Measurements from ENCODE around the gene HHAT.

The HHAT gene

DNA sequence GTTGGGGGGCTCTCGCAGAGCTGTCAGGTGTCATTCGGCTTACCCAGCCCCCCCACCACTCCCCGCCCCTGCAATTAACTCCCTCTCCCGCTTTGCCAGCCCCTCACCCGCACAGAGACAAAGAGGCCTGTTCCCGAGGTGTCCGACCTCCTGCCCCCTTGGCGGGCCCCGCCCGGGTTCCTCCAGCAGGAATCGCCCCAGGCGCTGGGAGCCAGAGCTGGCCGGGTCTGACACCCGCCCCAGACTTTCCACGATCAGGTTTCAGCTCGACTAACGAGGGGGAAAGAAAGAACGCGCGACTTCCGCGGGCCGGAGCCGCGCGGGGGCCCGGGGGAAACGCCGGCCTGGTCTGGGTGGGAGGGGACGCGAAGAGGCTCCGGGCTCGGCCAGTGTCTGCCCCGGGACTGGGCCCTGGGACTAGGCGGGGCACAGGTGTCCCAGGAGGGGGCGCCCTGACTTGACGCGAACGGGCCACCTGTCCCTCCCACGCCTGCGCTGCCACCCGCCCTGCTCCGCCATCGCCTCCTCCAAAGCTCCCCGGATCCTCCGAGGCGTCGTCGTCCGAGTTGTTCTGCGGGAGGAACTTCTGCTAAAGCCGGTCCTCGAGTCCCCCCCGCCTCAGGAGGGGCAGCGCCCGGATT is 36.4 kb upstream of the HHAT start:
- in situ Hi-C loops (cut with HindIII; ENCODE audit: low sequenced_read_pairs): no loop called here
- DNase-seq (ENCODE audit: low read depth, low spot score): peak; percentile 30
- TF ChIP-seq CTCF (IDR thresholded peaks at IDR 0.05; ENCODE audit: low read depth, low read length): peak; percentile 30
- H3K4me3 ChIP-seq (ENCODE audit: low read depth, low read length): peak overlapping the region; percentile 21

DNA sequence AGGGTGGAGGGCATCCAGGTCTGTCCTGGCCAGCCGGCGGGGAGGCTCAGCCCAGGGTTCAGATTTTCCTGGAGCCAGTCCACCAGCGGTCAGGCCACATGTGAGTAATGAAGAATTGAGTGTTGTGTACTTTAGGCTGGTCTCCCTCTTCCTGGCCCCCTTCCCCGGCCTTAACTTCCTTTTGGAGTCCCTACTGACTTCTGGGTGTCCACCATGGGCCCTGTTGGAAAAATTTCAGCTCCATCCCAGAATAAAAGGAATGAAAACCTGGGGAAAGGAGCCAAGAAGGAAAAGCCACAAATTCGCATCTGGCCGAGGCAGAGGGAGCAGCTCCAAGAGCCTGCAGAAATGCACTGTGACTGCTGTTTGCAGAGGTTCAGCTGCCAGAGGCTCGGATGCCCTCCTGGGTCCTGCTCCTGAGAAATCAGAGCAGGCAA is 35.5 kb upstream of the HHAT start:
- DNase-seq (ENCODE audit: low read depth, low spot score): peak; percentile 88
- no peak overlapping the region for H3K4me3 ChIP-seq (ENCODE audit: low read depth, low read length)
- in situ Hi-C loops (cut with HindIII; ENCODE audit: low sequenced_read_pairs): no loop called here
- no peak for TF ChIP-seq CTCF (IDR thresholded peaks at IDR 0.05; ENCODE audit: low read depth, low read length)

DNA sequence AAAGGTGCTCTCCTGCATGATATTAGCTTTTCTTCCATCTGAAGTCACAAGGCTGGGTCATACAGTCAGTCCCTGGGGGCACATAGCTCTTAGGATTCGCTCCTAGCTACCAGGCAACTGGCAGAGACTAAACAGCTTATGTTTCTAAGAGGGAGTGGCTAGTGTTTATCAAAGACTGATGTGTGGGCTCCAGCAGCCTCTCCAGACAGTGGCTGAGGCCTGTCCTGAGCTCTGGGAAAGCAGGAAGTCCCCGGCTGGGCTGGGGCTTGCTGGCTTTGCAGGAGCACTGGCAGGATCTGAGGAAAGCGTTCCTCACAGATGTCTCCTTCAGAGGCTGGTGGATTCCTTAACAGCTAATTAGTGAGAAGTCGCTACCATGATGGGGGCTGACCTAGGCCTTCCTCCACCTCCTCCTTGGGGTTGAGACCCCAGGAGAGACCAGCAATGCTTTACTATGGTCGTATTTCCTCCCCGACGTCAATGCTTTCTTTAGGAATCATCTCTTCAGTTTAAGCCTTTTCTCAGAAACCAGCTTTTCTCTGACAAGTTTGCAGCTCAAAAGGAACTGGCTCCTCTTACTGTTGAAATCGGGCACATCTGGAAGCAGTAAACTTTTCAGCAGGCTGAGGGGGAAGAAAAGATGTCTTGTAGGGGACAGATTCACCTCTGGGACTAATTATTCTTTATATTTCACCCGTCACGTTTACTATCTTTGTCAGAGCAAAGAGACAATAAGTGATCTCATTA is 33.5 kb upstream of the HHAT start:
- DNase-seq (ENCODE audit: low read depth, low spot score): peak; percentile 74
- no peak for TF ChIP-seq CTCF (IDR thresholded peaks at IDR 0.05; ENCODE audit: low read depth, low read length)
- H3K4me3 ChIP-seq (ENCODE audit: low read depth, low read length): no peak overlapping the region
- in situ Hi-C loops (cut with HindIII; ENCODE audit: low sequenced_read_pairs): no loop called here

GRCh38 chr1:210296682-210297081 is 32.0 kb upstream of the HHAT start:
- TF ChIP-seq CTCF (IDR thresholded peaks at IDR 0.05; ENCODE audit: low read depth, low read length): no peak
- DNase-seq (ENCODE audit: low read depth, low spot score): no peak
- no peak overlapping the region for H3K4me3 ChIP-seq (ENCODE audit: low read depth, low read length)
- in situ Hi-C loops (cut with HindIII; ENCODE audit: low sequenced_read_pairs): no loop called here

DNA sequence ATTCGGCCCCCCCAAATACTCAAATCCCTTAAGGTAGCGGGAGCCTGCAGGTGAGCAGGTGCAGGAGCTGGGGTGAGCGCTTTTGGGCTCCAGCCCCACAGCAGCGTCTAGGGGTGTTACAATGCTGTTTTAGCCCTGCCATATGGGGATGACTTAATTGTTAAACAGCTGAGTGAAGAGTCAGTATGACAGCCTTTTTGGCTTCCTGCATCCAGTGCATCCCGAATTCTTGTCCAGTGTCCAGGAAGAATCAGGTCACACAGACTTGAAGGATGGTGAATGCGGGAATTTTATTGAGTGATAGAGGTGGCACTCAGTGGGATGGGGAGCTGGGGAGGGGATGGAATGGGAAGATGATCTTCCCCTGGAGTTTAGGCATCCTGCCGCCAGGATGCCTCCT is 30.4 kb upstream of the HHAT start:
- H3K4me3 ChIP-seq (ENCODE audit: low read depth, low read length): no peak overlapping the region
- in situ Hi-C loops (cut with HindIII; ENCODE audit: low sequenced_read_pairs): no loop called here
- DNase-seq (ENCODE audit: low read depth, low spot score): no peak
- no peak for TF ChIP-seq CTCF (IDR thresholded peaks at IDR 0.05; ENCODE audit: low read depth, low read length)

- no peak overlapping the region for H3K4me3 ChIP-seq (ENCODE audit: low read depth, low read length)
- no peak for DNase-seq (ENCODE audit: low read depth, low spot score)
- in situ Hi-C loops (cut with HindIII; ENCODE audit: low sequenced_read_pairs): no loop called here
- TF ChIP-seq CTCF (IDR thresholded peaks at IDR 0.05; ENCODE audit: low read depth, low read length): no peak
Observed at GRCh38 chr1:210298936-210299335, 29.8 kb upstream of the HHAT start.
